NCI-H2107 treated with DMSO at 0.1 percent for 48 hours (cell line): Measurements from ENCODE around the gene AHSG.
"Not testable (repeated sequence)": the region's sequence is repeated elsewhere in the genome, so short reads cannot be mapped to it uniquely, and the experiment has no call there.

Experiments used
- DNase-seq: peaks from one replicate; lab custom pipeline; 2025; ENCODE audit not compliant: unreplicated experiment; lab: John Stamatoyannopoulos, UW

AHSG gene

GRCh38 chr3:186612721-186613636 lies at the start of gene AHSG:
Gene AHSG, plus strand, starts transcription at chr3:186613060. Its CDS starts 82 bp downstream, at chr3:186613142.
- DNase-seq, result no peak

GRCh38 chr3:186564586-186564985 lies 48.3 kb upstream of the AHSG start:
- no peak for DNase-seq

- DNase-seq, result peak; percentile 80
These were observed 46.1 kb upstream of the AHSG start for GRCh38 chr3:186566772-186567071.

- DNase-seq, result peak; percentile 94
These were observed 45.6 kb upstream of the AHSG start, which contains the start of gene TBCCD1 for GRCh38 chr3:186567072-186567921. Gene TBCCD1, minus strand, starts transcription at chr3:186567339. Its CDS starts 3,010 bp downstream, at chr3:186564329.

- not testable (repeated sequence) for DNase-seq
These were observed 43.5 kb upstream of the AHSG start for GRCh38 chr3:186569361-186569760.

- no peak for DNase-seq
These were observed 43.1 kb upstream of the AHSG start for GRCh38 chr3:186569779-186570095.

GRCh38 chr3:186570096-186570940 lies 42.5 kb upstream of the AHSG start, which contains the start of gene DNAJB11:
Gene DNAJB11, plus strand, starts transcription at chr3:186570720. Its CDS starts 178 bp downstream, at chr3:186570898.
- DNase-seq, result peak; percentile 100

GRCh38 chr3:186570941-186571643 lies 41.8 kb upstream of the AHSG start:
- no peak for DNase-seq

- DNase-seq, result no peak
These were observed 41.2 kb upstream of the AHSG start for GRCh38 chr3:186571644-186572013.

GRCh38 chr3:186577521-186577920 lies 35.3 kb upstream of the AHSG start:
- no peak for DNase-seq

- DNase-seq, result no peak
These were observed 32.1 kb upstream of the AHSG start for GRCh38 chr3:186580785-186581184.

- no peak for DNase-seq
These were observed 30.3 kb upstream of the AHSG start for GRCh38 chr3:186582541-186582940.

- DNase-seq, result no peak
These were observed 29.0 kb upstream of the AHSG start for GRCh38 chr3:186583831-186584230.

- DNase-seq, result not testable (repeated sequence)
These were observed 26.6 kb upstream of the AHSG start for GRCh38 chr3:186586245-186586644.

GRCh38 chr3:186587183-186587582 lies 25.7 kb upstream of the AHSG start:
- no peak for DNase-seq

GRCh38 chr3:186588632-186589031 lies 24.2 kb upstream of the AHSG start:
- no peak for DNase-seq

GRCh38 chr3:186589121-186589520 lies 23.7 kb upstream of the AHSG start:
- DNase-seq, result no peak

- peak; percentile 73 for DNase-seq
These were observed 22.8 kb upstream of the AHSG start for GRCh38 chr3:186589856-186590579.

GRCh38 chr3:186590580-186591295 lies 22.1 kb upstream of the AHSG start:
- no peak for DNase-seq
